ENCODE data around the gene SNRNP25.
"Not testable (repeated sequence)": the region's sequence is repeated elsewhere in the genome, so short reads cannot be mapped to it uniquely, and the experiment has no call there.

Gene SNRNP25

DNA sequence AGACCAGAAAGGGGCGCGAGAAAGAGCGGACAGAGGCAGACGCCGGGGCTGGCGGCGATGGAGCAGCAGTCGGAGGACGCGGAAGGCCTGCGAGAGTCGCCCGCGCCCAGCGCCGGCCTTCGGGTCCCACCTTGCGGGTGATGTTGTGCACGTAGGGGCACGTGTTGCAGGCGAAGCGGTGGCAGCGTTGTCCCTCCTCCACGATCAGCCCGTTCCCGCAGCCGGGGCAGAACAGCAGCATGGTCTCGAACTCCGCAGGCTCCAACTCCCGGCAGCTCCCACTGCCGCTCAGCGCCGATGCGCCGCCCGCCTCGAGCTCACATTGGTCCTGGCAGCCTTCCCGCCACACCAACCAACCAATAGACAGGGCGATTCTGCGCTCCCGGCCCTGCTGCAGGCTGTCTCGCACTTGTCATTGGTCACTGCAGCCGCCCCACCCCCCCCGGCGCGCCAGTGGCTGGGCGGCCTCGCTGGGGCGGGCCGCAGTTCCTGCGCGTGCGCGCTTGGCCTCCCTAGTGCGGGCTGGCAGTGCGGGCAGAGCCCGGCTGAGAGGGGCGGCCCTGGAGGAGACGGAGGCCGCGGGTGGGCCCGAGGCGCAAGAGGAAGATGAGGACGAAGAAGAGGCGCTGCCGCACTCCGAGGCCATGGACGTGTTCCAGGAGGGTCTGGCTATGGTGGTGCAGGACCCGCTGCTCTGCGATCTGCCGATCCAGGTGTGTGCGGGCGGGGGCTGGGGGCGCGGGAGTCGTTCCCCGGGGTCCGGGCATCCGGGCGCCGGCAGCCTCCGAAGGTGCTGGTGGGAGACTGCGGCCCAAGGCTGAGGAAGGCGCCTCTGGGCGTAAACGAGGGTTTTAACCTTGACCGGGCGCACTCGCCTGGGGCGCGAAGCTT is at the start of gene SNRNP25, which contains the start of gene POLR3K:
TSS of gene SNRNP25 (plus strand) at position 483 of the 891 bp plus-strand sequence. CDS start at position 672, 189 bp downstream.
TSS of gene POLR3K (minus strand) at position 263 of the 891 bp plus-strand sequence. CDS start at position 241, 22 bp downstream.
- peaks cover 59% of the 10 kb centered on the region for H3K79me2 ChIP-seq (ENCODE audit: low read length)
- peaks cover 7% of the 10 kb centered on the region; the same call in 1 of the 2 replicates for H3K36me3 ChIP-seq (replicated peaks; ENCODE audit: insufficient read depth, low read length)
- no peaks in the 10 kb centered on the region for H3K27me3 ChIP-seq (replicated peaks; ENCODE audit: insufficient read depth, low read length)
- DNase-seq: peak; percentile 98
- no peaks in the 10 kb centered on the region for H4K20me1 ChIP-seq (ENCODE audit: insufficient read depth, low read length)
- TF ChIP-seq EZH2phosphoT487 (IDR thresholded peaks at IDR 0.05; ENCODE audit: low read length) (no peak), CTCF (IDR thresholded peaks at IDR 0.05; ENCODE audit: low read length) (no peak), EZH2 (optimal IDR thresholded peaks at IDR 0.05; ENCODE audit: low read depth, low read length) (no peak)
- peak within 1 kb of the TSS; percentile 71 for H3K4me2 ChIP-seq (ENCODE audit: low read depth, low read length)
- peak within 1 kb of the TSS; percentile 76 for H3K9ac ChIP-seq (ENCODE audit: low read length)
- peak within 1 kb of the TSS; percentile 73 for H2AFZ ChIP-seq (ENCODE audit: low read length)
- peaks cover 7% of the 10 kb centered on the region; the same call in 1 of the 2 replicates for H3K4me1 ChIP-seq (ENCODE audit: low read length)
- H3K9me2 ChIP-seq (replicated peaks; ENCODE audit: insufficient read depth, low read length): no peaks in the 10 kb centered on the region
- peak within 1 kb of the TSS; percentile 81 for H3K4me3 ChIP-seq (ENCODE audit: low read length)
- peaks cover 8% of the 10 kb centered on the region for H3F3A ChIP-seq (ENCODE audit: insufficient read depth, low read length)
- peak within 1 kb of the TSS; percentile 74 for H3K27ac ChIP-seq (ENCODE audit: low read length)
- H3K9me3 ChIP-seq (replicated peaks; ENCODE audit: insufficient read depth, low read length): no peaks in the 10 kb centered on the region

- H3K79me2 ChIP-seq (ENCODE audit: low read length): no peaks in the 10 kb centered on the region
- no peaks in the 10 kb centered on the region for H3K9me3 ChIP-seq (replicated peaks; ENCODE audit: insufficient read depth, low read length)
- H3F3A ChIP-seq (ENCODE audit: insufficient read depth, low read length): no peaks in the 10 kb centered on the region
- H3K4me2 ChIP-seq (ENCODE audit: low read depth, low read length): no peak overlapping the region
- no peak overlapping the region for H3K9ac ChIP-seq (ENCODE audit: low read length)
- no peaks in the 10 kb centered on the region for H3K9me2 ChIP-seq (replicated peaks; ENCODE audit: insufficient read depth, low read length)
- no peak overlapping the region for H3K4me3 ChIP-seq (ENCODE audit: low read length)
- H2AFZ ChIP-seq (ENCODE audit: low read length): no peak overlapping the region
- TF ChIP-seq CTCF (IDR thresholded peaks at IDR 0.05; ENCODE audit: low read length): no peak
- TF ChIP-seq EZH2phosphoT487 (IDR thresholded peaks at IDR 0.05; ENCODE audit: low read length): no peak
- TF ChIP-seq EZH2 (optimal IDR thresholded peaks at IDR 0.05; ENCODE audit: low read depth, low read length): no peak
- H4K20me1 ChIP-seq (ENCODE audit: insufficient read depth, low read length): no peaks in the 10 kb centered on the region
- DNase-seq: no peak
- no peaks in the 10 kb centered on the region for H3K36me3 ChIP-seq (replicated peaks; ENCODE audit: insufficient read depth, low read length)
- H3K27ac ChIP-seq (ENCODE audit: low read length): no peak overlapping the region
- H3K27me3 ChIP-seq (replicated peaks; ENCODE audit: insufficient read depth, low read length): no peaks in the 10 kb centered on the region
- no peaks in the 10 kb centered on the region for H3K4me1 ChIP-seq (ENCODE audit: low read length)
Observed at GRCh38 chr16:9903-10665, 43.5 kb upstream of the SNRNP25 start.

DNA sequence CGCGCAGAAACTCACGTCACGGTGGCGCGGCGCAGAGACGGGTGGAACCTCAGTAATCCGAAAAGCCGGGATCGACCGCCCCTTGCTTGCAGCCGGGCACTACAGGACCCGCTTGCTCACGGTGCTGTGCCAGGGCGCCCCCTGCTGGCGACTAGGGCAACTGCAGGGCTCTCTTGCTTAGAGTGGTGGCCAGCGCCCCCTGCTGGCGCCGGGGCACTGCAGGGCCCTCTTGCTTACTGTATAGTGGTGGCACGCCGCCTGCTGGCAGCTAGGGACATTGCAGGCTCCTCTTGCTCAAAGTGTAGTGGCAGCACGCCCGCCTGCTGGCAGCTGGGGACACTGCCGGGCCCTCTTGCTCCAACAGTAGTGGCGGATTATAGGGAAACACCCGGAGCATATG is 42.9 kb upstream of the SNRNP25 start:
- not testable (repeated sequence) for H3K4me3 ChIP-seq (ENCODE audit: low read length); H3F3A ChIP-seq (ENCODE audit: insufficient read depth, low read length); H3K9ac ChIP-seq (ENCODE audit: low read length); H3K27me3 ChIP-seq (replicated peaks; ENCODE audit: insufficient read depth, low read length); H3K4me1 ChIP-seq (ENCODE audit: low read length); DNase-seq; H3K9me2 ChIP-seq (replicated peaks; ENCODE audit: insufficient read depth, low read length); H3K36me3 ChIP-seq (replicated peaks; ENCODE audit: insufficient read depth, low read length); H3K4me2 ChIP-seq (ENCODE audit: low read depth, low read length); H4K20me1 ChIP-seq (ENCODE audit: insufficient read depth, low read length); H2AFZ ChIP-seq (ENCODE audit: low read length); H3K27ac ChIP-seq (ENCODE audit: low read length); H3K9me3 ChIP-seq (replicated peaks; ENCODE audit: insufficient read depth, low read length); H3K79me2 ChIP-seq (ENCODE audit: low read length)
- TF ChIP-seq CTCF (IDR thresholded peaks at IDR 0.05; ENCODE audit: low read length): peak; percentile 20; the same call in 1 of the 2 replicates

DNA sequence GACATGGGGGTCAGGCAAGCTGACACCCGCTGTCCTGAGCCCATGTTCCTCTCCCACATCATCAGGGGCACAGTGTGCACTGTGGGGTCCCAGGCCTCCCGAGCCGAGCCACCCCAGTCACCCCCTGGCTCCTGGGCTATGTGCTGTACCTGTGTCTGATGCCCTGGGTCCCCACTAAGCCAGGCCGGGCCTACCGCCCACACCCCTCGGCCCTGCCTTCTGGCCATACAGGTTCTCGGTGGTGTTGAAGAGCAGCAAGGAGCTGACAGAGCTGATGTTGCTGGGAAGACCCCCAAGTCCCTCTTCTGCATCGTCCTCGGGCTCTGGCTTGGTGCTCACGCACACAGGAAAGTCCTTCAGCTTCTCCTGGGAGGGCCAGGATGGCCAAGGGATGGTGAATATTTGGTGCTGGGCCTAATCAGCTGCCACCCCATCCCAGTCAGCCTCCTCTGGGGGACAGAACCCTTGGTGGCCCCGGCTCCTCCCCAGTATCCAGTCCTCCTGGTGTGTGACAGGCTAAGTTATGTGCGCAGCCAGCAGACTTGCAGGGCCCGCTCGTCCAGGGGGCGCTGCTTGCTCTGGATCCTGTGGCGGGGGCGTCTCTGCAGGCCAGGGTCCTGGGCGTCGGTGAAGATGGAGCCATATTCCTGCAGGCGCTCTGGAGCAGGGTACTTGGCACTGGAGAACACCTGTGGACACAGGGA is 36.4 kb upstream of the SNRNP25 start:
- H3K9me2 ChIP-seq (replicated peaks; ENCODE audit: insufficient read depth, low read length); H3K36me3 ChIP-seq (replicated peaks; ENCODE audit: insufficient read depth, low read length); H3K27me3 ChIP-seq (replicated peaks; ENCODE audit: insufficient read depth, low read length); H4K20me1 ChIP-seq (ENCODE audit: insufficient read depth, low read length); H3K79me2 ChIP-seq (ENCODE audit: low read length); H3F3A ChIP-seq (ENCODE audit: insufficient read depth, low read length); H2AFZ ChIP-seq (ENCODE audit: low read length); H3K9ac ChIP-seq (ENCODE audit: low read length); H3K4me3 ChIP-seq (ENCODE audit: low read length); H3K4me1 ChIP-seq (ENCODE audit: low read length); DNase-seq; H3K27ac ChIP-seq (ENCODE audit: low read length); H3K9me3 ChIP-seq (replicated peaks; ENCODE audit: insufficient read depth, low read length); H3K4me2 ChIP-seq (ENCODE audit: low read depth, low read length): not testable (repeated sequence)

DNA sequence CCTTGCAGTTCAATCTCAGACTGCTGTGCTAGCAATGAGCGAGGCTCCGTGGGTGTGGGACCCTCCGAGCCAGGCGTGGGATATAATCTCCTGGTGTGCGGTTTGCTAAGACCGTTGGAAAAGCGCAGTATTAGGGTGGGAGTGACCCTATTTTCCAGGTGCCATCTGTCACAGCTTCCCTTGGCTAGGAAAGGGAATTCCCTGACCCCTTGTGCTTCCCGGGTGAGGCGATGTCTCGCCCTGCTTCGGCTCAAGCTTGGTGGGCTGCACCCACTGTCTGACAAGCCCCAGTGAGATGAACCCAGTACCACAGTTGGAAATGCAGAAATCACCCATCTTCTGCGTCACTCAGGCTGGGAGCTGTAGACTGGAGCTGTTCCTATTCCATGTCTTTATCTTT is 32.7 kb upstream of the SNRNP25 start:
- not testable (repeated sequence) for H2AFZ ChIP-seq (ENCODE audit: low read length); H3K4me2 ChIP-seq (ENCODE audit: low read depth, low read length); H3K9me3 ChIP-seq (replicated peaks; ENCODE audit: insufficient read depth, low read length); DNase-seq; H3K79me2 ChIP-seq (ENCODE audit: low read length); H3K9ac ChIP-seq (ENCODE audit: low read length); H3F3A ChIP-seq (ENCODE audit: insufficient read depth, low read length); H3K27me3 ChIP-seq (replicated peaks; ENCODE audit: insufficient read depth, low read length); H3K9me2 ChIP-seq (replicated peaks; ENCODE audit: insufficient read depth, low read length); H3K36me3 ChIP-seq (replicated peaks; ENCODE audit: insufficient read depth, low read length); H4K20me1 ChIP-seq (ENCODE audit: insufficient read depth, low read length); H3K4me1 ChIP-seq (ENCODE audit: low read length); H3K4me3 ChIP-seq (ENCODE audit: low read length); H3K27ac ChIP-seq (ENCODE audit: low read length)
